ENCODE data around the gene MLEC.
A peak's percentile ranks its signal among the peaks of the same experiment; 100 is the strongest.

The MLEC gene, protein sequence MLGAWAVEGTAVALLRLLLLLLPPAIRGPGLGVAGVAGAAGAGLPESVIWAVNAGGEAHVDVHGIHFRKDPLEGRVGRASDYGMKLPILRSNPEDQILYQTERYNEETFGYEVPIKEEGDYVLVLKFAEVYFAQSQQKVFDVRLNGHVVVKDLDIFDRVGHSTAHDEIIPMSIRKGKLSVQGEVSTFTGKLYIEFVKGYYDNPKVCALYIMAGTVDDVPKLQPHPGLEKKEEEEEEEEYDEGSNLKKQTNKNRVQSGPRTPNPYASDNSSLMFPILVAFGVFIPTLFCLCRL

DNA sequence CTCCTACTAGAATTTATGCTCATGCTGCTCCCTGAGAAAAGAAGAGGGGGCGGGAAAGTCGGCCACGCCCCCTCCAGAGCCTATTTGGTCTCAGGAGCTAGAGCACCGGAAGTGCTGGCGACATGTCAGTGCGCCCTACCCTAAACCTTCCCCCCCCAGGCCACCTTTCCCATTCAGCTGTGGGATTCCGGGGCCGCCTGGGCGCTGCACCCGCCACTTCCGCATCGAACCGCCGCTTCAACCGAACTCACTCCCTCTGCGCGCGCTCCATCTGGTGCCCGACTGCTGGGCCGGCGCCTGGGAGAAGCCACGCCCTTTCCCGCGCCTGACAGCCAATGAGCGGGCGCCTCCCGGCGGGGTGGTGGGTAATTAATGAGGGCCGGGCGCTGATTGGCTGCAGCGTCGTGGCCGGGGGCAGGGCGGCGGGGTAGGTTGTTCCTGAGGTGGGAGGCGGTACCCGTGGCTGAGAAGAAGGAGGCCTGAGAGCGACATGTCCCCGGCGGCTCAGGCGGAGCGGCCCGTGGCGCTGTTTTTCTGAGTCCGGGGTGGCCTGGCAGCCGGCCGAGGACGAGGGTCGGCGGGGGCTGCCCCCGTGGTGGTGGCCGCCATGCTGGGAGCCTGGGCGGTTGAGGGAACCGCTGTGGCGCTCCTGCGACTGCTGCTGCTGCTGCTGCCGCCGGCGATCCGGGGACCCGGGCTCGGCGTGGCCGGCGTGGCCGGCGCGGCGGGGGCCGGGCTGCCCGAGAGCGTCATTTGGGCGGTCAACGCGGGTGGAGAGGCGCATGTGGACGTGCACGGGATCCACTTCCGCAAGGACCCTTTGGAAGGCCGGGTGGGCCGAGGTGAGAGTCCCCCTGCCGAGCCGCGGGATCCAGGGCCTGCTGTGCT lies at the start of gene MLEC:
Gene MLEC (plus strand): TSS at position 460 of the 888 bp plus-strand sequence. CDS start 148 bp downstream, at position 608.
- DNase-seq, result peak; percentile 98

- DNase-seq, result peak; percentile 69
Observed at GRCh38 chr12:120639771-120640721, 46.9 kb upstream of the MLEC start, which contains the start of gene CABP1. Gene CABP1, plus strand, starts transcription at chr12:120640626. Its CDS starts 60 bp downstream, at chr12:120640686.

DNA sequence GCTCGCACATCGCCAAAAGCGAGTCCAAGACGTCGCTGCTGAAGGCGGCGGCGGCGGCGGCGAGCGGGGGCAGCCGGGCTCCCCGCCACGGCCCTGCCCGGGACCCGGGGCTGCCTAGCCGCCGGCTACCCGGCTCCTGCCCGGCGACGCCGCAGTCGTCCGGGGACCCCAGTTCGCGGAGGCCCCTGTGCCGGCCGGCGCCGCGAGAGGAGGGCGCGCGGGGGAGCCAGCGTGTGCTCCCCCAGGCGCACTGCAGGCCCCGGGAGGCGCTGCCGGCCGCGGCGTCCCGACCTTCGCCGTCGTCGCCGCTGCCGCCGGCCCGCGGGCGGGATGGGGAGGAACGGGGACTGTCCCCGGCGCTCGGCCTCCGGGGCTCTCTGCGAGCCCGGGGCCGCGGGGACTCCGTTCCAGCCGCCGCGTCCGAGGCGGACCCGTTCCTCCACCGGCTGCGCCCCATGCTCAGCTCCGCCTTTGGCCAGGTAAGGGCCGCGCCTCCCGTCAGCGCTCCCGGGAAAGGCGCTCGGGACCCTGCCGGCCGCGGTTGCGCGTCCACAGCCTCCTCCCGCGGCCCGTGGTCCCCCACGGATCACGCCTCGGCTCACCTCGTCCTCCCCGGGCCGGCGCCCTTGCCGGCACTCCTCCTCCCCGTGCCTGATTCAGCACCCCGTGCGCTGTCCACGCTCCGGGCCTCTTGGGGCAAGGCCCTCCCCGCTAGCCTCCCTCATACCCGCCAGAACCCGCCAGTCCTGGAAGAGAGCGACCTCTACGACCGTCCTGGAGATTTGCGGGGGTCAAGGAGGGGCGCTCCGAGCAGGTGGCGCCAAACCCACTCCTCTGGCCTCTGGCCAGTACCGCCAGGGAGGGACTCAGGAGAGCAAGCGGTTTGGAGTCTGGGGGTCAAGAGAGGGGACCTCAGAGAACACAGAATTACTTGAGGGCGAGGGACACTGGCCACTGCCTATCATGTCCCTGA lies 45.8 kb upstream of the MLEC start:
- DNase-seq, result peak; percentile 6

- no peak for DNase-seq
Observed at GRCh38 chr12:120642121-120642520, 44.8 kb upstream of the MLEC start.

DNA sequence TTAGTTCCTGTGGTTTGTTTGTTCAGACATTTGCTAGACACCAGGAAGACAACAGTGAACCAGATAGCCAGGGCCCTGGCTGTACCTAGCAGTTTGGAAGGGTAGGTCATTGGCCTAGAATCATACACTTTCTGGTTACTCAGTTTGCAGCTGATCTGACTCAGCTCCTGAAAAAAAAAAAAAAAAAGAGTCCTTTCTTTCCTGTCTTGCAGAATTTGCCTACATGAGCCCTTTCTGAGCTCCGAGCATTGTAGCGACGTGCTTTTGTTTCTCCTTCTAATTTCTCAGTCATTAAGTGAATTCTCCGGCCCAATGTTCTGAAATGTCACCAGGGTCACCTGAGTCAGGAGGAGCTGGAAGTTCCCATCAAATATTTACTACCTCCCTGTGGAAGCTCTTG lies 44.1 kb upstream of the MLEC start:
- no peak for DNase-seq

GRCh38 chr12:120643574-120643973 lies 43.4 kb upstream of the MLEC start:
- DNase-seq, result no peak

DNA sequence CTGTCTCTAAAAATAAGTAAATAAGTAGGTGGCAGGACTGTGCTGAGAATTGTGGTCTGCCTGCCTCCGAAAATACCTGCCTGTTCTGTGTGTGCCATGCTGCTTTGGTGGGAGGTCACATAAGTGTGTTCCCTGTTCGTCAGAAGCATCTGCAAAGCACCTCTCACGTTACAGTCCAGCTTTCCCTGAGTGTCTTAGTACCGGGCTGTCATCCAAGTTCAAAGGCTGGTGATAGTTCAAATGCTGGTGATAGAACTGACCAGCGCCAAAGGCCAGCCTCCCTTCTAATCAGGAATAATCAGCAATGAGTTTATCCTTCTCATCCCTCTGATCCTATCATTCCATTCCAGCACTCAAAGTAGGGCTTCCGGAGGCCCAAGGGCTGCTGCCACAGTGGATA lies 40.9 kb upstream of the MLEC start:
- no peak for DNase-seq

- no peak for DNase-seq
Observed at GRCh38 chr12:120647375-120647755, 39.6 kb upstream of the MLEC start.

DNA sequence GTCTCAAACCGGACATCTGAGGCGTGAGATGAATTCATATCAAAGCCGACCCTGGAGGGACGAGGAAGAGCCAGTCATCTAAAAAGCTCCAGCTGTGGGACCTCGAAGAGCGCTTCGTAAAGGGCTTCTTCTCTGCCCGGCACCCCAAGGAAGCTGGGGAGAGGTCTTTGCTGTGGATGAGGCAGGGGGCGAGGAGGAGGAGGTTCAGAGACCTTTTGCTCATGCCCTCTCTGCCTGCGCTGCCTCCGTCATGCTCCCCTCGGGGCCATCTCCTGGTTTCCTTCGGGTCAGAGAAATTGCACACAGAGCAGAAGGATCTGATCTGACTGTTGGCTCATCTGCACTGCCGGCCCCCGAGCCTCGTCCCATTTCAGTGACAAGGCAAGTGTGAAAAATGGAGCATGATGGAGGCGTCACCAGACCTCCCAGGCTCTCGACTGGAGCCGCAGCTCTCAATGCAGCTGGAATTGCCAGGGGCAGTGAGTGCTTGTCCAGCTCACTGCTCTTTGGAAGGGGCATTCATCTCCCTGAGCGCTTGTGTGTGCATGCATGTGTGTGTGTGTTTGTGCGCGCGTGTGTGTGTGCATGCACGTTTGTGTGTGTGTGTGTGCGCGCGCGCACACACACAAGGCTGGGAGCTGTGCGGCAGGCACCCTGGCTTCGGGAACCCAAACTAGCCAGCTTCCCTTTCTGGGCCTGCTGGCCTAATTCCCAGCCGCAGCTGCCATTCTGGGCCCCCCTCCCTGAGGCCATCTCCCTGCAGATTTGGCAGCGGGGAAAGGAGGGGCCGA lies 37.3 kb upstream of the MLEC start:
- DNase-seq, result no peak

GRCh38 chr12:120650233-120650690 lies 36.7 kb upstream of the MLEC start:
- DNase-seq, result no peak

DNA sequence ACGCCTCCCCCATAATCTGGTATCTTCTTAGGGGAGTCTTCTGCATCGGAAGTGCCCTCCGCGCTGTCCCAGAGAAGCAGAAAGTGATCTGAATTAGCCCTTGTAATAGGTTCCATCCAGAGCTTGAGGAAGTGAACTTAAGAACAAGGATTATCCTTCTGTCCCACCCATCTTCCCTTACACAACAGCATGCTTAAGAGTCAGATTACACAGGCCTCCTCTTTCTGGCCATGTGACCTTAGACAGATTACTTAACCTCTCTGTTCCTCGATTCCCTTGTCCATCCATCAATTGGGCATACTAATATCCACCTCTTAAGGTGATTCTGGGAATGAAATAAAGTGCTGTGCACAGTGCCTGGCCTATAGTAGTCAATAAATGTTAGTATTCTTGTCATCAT lies 35.1 kb upstream of the MLEC start:
- DNase-seq, result no peak

- DNase-seq, result no peak
Observed at GRCh38 chr12:120652656-120653435, 34.1 kb upstream of the MLEC start.

GRCh38 chr12:120653611-120654010 lies 33.3 kb upstream of the MLEC start:
- no peak for DNase-seq

DNA sequence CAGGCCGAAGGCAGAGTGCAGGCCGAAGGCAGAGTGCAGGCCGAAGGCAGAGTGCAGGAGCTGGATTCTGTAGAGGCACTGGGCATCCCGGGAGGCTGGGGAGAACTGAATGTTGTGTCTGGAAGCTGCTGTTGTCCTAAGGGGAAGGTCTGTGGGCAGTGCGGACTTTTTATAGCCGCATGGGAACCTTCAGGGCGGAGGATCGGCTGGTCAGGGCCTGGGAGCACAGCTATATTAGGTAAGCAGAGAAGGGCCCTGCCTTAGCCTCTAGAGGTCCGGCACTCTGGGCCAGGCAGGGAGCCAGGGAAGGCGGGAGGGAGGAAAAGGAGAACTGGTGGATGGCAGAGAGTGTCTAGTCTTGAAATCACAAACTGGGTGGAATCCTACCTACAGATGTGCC lies 32.3 kb upstream of the MLEC start:
- DNase-seq, result no peak

- DNase-seq, result no peak
Observed at GRCh38 chr12:120656008-120656407, 30.9 kb upstream of the MLEC start.

GRCh38 chr12:120658286-120659150 lies 28.4 kb upstream of the MLEC start:
- DNase-seq, result no peak

GRCh38 chr12:120659151-120659525 lies 27.8 kb upstream of the MLEC start:
- no peak for DNase-seq

GRCh38 chr12:120661432-120661831 lies 25.5 kb upstream of the MLEC start:
- DNase-seq, result no peak

- DNase-seq, result no peak
Observed at GRCh38 chr12:120662879-120663278, 24.1 kb upstream of the MLEC start.

Measured in NCI-H345 (cell line).